ENCODE data around the gene MCEMP1.

GRCh38 chr19:7637374-7638256 lies 39.3 kb upstream of the MCEMP1 start:
- TF ChIP-seq CTCF (IDR thresholded peaks at IDR 0.05) (no peak), EZH2phosphoT487 (IDR thresholded peaks at IDR 0.05) (no peak)

Data from neural progenitor cell (in vitro differentiated cells).